EL (cell line): Measurements from ENCODE around the gene HSD11B1.

ENCODE experiments used
- DNase-seq: peaks from one replicate; pipeline ENCODE4 v3.0.0-alpha.2; 2016

HSD11B1 gene

GRCh38 chr1:209728466-209728865 lies 23.8 kb downstream of the HSD11B1 start:
- DNase-seq: no peak

- no peak for DNase-seq
These were observed 24.8 kb downstream of the HSD11B1 start for GRCh38 chr1:209729436-209729835.

- no peak for DNase-seq
These were observed 28.1 kb downstream of the HSD11B1 start for GRCh38 chr1:209732725-209733124.

- peak; percentile 9 for DNase-seq
These were observed 29.0 kb downstream of the HSD11B1 start for GRCh38 chr1:209733409-209734192.

- no peak for DNase-seq
These were observed 32.0 kb downstream of the HSD11B1 start for GRCh38 chr1:209736490-209737117.

- DNase-seq: no peak
These were observed 32.5 kb downstream of the HSD11B1 start for GRCh38 chr1:209737118-209737505.

GRCh38 chr1:209738270-209738669 lies 33.6 kb downstream of the HSD11B1 start:
- no peak for DNase-seq

GRCh38 chr1:209741193-209741592 lies 36.5 kb downstream of the HSD11B1 start:
- DNase-seq: no peak

- DNase-seq: no peak
These were observed 37.2 kb downstream of the HSD11B1 start for GRCh38 chr1:209741889-209742288.

- peak; percentile 57 for DNase-seq
These were observed 37.9 kb downstream of the HSD11B1 start for GRCh38 chr1:209742409-209743144.

- DNase-seq: peak; percentile 66
These were observed 38.5 kb downstream of the HSD11B1 start for GRCh38 chr1:209743145-209743482.

GRCh38 chr1:209746451-209747165 lies 42.0 kb downstream of the HSD11B1 start:
- DNase-seq: no peak

- DNase-seq: peak; percentile 85
These were observed 43.1 kb downstream of the HSD11B1 start for GRCh38 chr1:209747580-209748262.

- DNase-seq: no peak
These were observed 44.0 kb downstream of the HSD11B1 start for GRCh38 chr1:209748620-209749019.

GRCh38 chr1:209749205-209749604 lies 44.6 kb downstream of the HSD11B1 start:
- DNase-seq: no peak

- DNase-seq: no peak
These were observed 45.2 kb downstream of the HSD11B1 start for GRCh38 chr1:209749670-209750323.

GRCh38 chr1:209751627-209752231 lies 47.1 kb downstream of the HSD11B1 start:
- no peak for DNase-seq

- no peak for DNase-seq
These were observed 48.2 kb downstream of the HSD11B1 start for GRCh38 chr1:209752890-209753289.

- DNase-seq: no peak
These were observed 50.6 kb downstream of the HSD11B1 start for GRCh38 chr1:209755256-209755655.

- no peak for DNase-seq
These were observed 51.4 kb downstream of the HSD11B1 start, which contains the start of gene TRAF3IP3 for GRCh38 chr1:209755926-209756614. TSS of gene TRAF3IP3 (plus strand) at chr1:209756053. CDS start at chr1:209760040, 3,987 bp downstream.
